Measurements from ENCODE around the gene GALNT16.

- TF ChIP-seq, protein P1, sequence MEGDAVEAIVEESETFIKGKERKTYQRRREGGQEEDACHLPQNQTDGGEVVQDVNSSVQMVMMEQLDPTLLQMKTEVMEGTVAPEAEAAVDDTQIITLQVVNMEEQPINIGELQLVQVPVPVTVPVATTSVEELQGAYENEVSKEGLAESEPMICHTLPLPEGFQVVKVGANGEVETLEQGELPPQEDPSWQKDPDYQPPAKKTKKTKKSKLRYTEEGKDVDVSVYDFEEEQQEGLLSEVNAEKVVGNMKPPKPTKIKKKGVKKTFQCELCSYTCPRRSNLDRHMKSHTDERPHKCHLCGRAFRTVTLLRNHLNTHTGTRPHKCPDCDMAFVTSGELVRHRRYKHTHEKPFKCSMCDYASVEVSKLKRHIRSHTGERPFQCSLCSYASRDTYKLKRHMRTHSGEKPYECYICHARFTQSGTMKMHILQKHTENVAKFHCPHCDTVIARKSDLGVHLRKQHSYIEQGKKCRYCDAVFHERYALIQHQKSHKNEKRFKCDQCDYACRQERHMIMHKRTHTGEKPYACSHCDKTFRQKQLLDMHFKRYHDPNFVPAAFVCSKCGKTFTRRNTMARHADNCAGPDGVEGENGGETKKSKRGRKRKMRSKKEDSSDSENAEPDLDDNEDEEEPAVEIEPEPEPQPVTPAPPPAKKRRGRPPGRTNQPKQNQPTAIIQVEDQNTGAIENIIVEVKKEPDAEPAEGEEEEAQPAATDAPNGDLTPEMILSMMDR (IDR thresholded peaks at IDR 0.05), result no peak
- TF ChIP-seq POLR2A (IDR thresholded peaks at IDR 0.05) (no peak), EP300 (IDR thresholded peaks at IDR 0.05) (no peak)
These were observed 140.2 kb downstream of the GALNT16 start for GRCh38 chr14:69400154-69400553.

All from tibial nerve (tissue), 4 donors.